ENCODE measurements around the gene APPL2.

GRCh38 chr12:105228494-105228893 lies 7.5 kb downstream of the APPL2 start:
- TF ChIP-seq EZH2 (IDR thresholded peaks at IDR 0.05) (no peak), POLR2AphosphoS5 (IDR thresholded peaks at IDR 0.05; ENCODE audit: borderline replicate concordance, low read depth, low read length) (no peak), FOXP2 (optimal IDR thresholded peaks at IDR 0.05; ENCODE audit: control extremely low read depth, extremely low read length, insufficient read depth) (no peak)

Data from SK-N-MC (cell line).